ENCODE results near the gene PTTG1IP.

The PTTG1IP gene

GRCh38 chr21:44898011-44898488 is 24.6 kb upstream of the PTTG1IP start:
- intact Hi-C loops (cut with DNase I): no loop called here
- peak in 3 of 10 donors; percentile 33 to 59 (median 44) for DNase-seq

DNA sequence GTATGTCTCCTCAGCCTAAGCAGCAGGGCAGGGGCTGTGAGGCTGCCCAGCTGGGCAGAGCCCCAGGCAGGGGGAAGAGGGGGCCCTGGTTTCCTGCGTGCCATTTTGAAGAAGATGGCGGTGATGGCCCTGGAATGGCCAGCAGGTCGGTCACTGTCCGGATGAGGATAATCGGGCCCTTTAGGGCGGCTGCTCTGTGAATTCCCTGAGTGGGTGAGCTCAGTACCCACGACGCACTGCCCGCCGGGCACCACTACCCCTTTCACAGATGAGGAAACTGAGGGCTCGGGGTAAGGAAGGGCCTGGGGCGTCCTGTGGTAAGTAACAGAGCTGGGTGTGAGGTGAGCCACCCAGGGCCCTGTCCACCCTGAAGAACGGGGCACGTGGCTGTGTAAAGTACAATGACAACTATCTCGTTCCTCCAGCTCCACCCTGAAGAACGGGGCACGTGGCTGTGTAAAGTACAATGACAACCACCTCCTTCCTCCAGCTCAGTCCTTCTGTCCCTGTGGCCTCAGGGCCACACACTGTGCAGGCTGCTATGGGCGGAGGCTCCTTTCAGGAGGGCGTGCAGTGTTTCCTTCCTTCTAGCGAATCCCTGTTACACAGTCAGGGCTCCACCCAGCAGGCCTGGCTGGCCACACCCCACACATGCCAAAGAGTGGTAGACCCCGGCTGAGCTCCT is 24.0 kb upstream of the PTTG1IP start:
- DNase-seq: peak in 4 of 10 donors; percentile 1 to 69 (median 56)
- intact Hi-C loops (cut with DNase I): no loop called here

DNA sequence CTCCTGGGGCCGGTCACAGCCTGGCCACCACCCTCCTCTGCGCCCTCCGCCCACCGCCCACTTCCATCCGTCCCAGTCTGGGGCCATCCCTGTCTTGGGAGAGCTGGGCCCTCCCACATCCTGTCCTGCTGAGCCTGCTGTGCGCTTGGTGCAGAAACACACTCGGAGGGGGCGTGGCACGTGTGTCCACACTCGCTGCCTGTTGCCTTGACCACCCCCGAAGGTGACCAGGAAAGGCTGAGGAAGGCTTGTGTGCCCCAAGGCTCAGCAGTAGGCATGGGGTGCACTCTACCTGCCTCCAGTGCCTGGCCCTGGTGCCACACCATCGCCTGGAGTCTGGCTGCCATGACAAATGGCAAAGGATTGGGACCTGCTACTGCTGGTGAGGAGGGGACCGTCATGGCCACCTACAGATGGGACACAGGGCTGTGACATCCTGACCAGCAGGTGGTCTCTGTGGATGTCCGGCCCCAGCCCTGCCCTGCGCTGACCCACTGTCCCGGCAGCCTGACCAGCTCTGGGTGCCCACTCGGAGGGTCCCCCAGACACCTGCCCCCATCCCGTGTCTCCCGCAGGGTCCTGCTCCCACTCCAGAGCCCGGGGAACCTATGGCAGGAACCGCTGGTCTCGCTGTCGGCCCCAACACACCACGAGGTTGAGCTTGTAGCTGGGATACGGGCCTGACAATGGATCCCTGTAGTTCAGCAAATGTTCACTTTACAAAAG is 23.2 kb upstream of the PTTG1IP start:
- intact Hi-C loops (cut with DNase I): no loop called here
- DNase-seq: peak in 4 of 10 donors; percentile 5 to 85 (median 57)

GRCh38 chr21:44895859-44896258 is 22.4 kb upstream of the PTTG1IP start:
- DNase-seq: peak in 4 of 10 donors; percentile 4 to 58 (median 50)

DNA sequence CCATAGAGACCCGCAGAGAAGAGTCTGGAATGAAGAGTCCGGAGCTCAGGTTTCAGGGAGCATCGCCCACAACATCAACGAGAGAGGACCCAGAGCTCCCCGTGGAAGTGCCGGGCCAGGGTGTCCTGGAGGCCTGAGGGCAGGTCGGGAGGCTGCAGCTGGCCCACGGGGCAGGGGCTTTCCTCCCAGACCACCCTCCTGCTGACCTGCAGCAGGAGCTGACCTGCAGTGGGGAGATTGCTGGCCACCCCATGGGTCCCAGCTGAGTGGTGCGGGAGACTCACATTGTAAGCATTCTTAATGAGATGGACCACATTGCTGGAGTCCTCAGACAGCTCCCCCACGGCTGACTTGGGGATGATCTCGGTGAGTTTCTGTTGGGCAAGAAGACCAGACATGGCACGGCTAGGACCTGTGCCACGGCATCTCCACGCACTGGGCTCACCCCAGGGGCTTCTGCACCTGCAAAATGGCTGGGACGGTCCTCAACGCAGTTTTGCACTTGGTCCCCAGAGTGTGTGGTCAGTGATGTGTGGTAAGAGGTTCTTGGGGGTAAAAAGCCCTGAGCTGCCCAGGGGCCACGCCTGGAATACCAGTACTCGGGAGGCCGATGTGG is 21.3 kb upstream of the PTTG1IP start:
- peak in 4 of 10 donors; percentile 2 to 74 (median 43) for DNase-seq
- intact Hi-C loops (cut with DNase I): no loop called here

More at GRCh38 chr21:44895859-44896258, 22.4 kb upstream of the PTTG1IP start:
- intact Hi-C loops (cut with DNase I): no loop called here

- peak in 5 of 10 donors; percentile 4 to 68 (median 36) for DNase-seq
- intact Hi-C loops (cut with DNase I): no loop called here
Measured at GRCh38 chr21:44893948-44894656, 20.6 kb upstream of the PTTG1IP start.

- intact Hi-C loops (cut with DNase I): no loop called here
- peak in 3 of 10 donors; percentile 14 to 75 (median 48) for DNase-seq
Measured at GRCh38 chr21:44893278-44893556, 19.7 kb upstream of the PTTG1IP start.

GRCh38 chr21:44892536-44893277 is 19.2 kb upstream of the PTTG1IP start:
- intact Hi-C loops (cut with DNase I): no loop called here
- DNase-seq: peak in 9 of 10 donors; percentile 46 to 91 (median 58)

- intact Hi-C loops (cut with DNase I): no loop called here
- DNase-seq: peak in 3 of 10 donors; percentile 4 to 55 (median 53)
Measured at GRCh38 chr21:44892095-44892494, 18.6 kb upstream of the PTTG1IP start.

DNA sequence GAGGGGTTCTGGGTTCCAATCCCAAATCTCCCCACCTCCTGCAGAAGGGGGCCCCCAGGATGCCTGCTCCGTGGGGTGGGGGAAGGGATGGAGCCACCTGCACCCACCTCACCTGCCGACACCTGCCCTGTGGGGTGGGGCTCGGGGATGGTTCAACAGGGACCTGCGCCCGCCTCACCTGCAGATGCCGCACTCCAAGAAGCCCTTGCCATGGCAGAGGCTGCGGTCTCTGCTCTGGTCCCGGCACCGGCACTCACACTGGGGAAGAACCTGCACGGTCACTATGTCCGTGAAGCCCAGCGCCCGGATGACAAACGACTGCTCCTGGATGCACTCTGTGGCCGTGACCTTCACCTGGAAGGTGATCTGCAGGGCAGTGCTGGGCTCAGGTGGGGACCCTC is 18.1 kb upstream of the PTTG1IP start:
- peak in 3 of 10 donors; percentile 47 to 59 (median 56) for DNase-seq
- intact Hi-C loops (cut with DNase I): no loop called here

DNA sequence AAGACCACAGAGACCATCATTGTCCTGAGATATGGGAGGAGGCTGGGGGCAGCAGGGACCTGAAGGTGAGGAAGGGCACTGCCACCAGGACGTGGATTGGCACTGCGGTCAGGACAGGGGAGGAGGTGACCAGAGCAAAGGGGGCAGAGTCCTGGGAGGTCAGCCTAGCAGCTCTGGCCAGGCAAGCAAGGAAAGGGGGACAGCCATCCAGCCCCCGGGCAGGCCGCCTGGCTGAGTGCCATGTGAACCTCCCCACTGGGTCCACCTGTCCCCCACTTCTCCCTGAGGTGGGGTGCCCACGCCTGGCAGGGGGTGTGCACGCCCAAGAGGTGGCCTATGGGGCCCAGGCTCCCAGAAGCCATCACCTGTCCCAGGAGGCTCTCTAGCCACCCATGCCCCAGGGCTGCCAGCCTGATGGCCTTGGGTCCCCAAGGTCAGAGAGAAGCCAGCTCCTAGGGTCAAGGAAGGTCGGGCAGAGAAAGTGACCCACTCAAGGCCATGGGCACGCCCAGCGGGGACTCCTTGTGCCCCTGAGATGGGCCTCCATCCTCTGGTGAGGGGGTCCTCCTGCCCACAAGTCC is 17.6 kb upstream of the PTTG1IP start:
- DNase-seq: peak in 4 of 10 donors; percentile 9 to 81 (median 55)
- intact Hi-C loops (cut with DNase I): no loop called here

DNA sequence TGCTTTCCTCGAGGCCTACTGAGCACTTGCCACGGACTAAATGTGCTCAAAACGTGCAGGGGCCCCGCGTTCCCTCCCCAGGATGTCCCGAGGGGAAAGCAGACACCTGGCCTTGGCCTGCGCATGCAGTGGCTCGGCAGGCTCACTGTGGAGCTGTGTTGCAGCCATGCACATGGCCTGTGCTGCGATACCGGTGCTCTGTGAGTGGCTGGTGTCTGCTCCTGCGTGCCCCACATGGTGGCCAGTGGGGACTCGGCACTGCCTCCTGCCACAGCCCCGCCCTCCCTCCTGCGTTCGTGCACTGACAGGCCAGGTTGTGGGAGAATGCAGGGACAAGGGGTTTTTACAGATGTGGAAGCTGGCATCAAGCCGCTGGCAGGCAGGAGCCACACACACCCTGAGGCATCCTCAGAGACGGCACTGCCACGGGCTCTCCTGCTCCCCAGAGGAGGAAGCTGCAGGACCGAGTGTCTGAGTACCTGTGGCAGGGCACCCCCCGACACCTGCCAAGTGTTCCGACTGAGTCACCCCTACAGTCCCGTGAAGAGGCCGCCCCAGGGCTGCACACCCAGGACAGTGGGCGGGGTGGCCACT is 16.9 kb upstream of the PTTG1IP start:
- intact Hi-C loops (cut with DNase I): no loop called here
- peak in 5 of 10 donors; percentile 5 to 80 (median 54) for DNase-seq

DNA sequence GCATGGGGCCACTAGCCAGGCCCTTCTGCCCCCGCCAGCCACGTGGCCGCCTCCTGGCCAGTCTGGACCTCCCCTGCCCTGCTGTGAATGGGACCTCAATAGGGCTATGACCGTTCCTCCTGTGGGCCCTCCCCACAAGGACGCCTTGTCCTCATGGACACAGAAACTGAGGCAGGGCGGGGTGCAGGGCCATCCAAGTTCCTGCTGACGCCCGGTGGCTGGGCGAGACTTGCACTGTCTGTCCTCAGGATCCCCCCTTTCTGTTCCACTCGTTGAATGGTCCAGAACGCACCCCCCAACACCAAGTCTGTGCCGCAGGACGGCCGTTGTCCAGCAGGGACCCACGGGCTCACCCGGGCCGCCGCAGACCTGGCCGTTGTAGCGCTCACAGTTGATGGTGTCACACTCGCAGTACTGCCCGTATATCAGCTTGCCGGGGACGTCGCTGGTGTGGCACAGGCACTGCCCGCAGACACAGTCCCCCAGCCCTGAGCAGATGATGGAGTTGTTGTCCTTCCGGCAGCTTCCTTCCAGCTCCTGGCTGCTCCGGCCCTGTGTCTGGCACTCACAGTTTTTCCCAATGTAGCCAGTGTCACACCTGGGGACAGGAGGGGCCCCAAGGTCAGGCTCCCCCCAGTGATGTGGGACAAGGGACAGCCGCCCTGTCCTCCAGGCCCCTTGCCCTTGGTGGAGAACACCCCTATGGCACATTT is 16.3 kb upstream of the PTTG1IP start:
- intact Hi-C loops (cut with DNase I): no loop called here

GRCh38 chr21:44888581-44889550 is 15.4 kb upstream of the PTTG1IP start:
- DNase-seq: peak in 5 of 10 donors; percentile 8 to 86 (median 60)
- intact Hi-C loops (cut with DNase I): no loop called here

More for the DNA sequence above, 16.3 kb upstream of the PTTG1IP start:
- DNase-seq: peak in 5 of 10 donors; percentile 3 to 60 (median 46)

DNA sequence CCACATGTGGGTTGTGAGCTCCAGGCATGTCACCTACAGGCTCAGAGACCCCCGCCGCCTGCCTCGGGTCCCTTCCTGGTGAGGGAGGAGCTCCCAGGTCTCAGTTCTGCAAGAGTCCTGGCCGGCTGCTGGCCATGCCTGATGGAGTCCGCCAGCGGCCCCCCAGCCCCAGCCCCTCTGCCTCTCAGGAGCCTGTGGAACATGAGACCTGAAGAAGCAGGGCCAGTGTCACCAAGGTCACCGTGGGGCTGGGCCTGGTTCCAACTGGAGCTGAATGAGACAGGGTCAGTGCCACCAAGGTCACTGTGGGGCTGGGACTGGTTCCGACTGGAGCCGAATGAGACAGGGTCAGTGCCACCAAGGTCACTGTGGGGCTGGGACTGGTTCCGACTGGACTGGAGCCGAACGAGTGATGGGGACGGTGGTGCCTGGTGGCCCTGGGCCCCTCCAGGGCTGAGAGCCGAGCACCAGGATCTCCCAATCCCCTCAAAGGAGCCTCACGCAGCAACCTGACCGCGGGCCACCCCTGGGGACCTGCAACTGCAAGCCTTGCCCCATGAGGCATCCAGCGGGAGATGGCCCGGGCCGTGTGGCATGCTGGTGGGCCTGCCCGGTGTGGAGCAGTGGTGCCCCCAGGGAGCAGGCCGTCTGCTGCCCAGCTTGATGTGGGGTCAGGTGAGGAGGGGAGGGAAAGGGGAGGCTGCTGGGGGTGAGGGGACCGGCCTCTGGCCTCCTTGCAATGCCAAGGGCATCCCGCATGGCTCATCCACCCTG is 14.5 kb upstream of the PTTG1IP start:
- intact Hi-C loops (cut with DNase I): no loop called here
- peak in 3 of 10 donors; percentile 54 to 84 (median 75) for DNase-seq

DNA sequence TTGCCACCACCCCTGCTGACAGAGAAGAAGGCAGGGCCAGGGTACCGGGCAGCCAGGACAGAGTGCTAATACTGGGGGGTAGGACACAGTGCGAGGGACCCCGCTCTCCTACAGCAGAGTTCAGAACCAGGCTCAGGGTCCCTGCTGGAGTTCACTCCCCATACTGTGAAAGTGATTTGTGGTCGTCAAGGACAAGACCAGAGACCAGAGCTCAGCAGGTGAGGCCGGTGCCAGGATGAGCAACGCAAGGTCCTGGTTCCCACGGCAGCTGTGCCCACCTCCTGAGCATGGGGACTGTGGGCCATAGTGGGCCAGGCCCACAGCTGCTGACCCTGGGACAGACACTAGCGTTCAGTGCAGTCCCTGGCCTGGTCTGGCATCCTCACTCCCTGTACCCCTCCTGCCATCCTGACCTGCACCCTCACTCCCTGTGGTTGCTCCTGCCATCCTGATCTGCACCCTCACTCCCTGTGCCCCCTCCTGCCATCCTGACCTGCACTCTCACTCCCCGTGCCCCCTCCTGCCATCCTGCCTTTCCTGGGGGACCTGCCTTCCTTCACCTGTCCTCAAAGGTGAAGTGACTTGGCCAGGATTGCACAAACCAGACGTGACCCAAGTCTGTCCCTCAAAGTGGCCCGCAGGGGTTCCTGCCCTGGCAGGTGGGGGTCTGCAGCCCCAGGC is 13.8 kb upstream of the PTTG1IP start:
- intact Hi-C loops (cut with DNase I): no loop called here

More for the DNA sequence above, 13.8 kb upstream of the PTTG1IP start:
- peak in 4 of 10 donors; percentile 2 to 65 (median 30) for DNase-seq
